K562 (cell line): Measurements from ENCODE around the gene ADAM8. TPM values are rescaled to one million over a fixed set of nuclear protein-coding genes. Genes with fewer than 3 reads are reported as not detected.

Source experiments
- ARHGAP35 ChIP-seq: fragments of 450-650 bp; IDR thresholded peaks from 2 replicates; pipeline ENCODE4 v1.6.1; 2018; ENCODE audit not compliant: partially characterized antibody
- BACH1 ChIP-seq: fragments of 200-800 bp; sonication (Bioruptor generic); IDR thresholded peaks from 2 replicates; pipeline ENCODE4 v1.6.1; 2016; ENCODE audit warnings: missing genetic modification characterization, missing compliant biosample characterization
- DIDO1 ChIP-seq: fragments of 450-650 bp; IDR thresholded peaks from 2 replicates; pipeline ENCODE4 v1.6.1; 2016; ENCODE audit warnings: low read depth, missing biosample characterization, missing genetic modification characterization
- FOXJ3 ChIP-seq: sonication (generic); formaldehyde crosslinking; IDR thresholded peaks from 2 replicates; pipeline ENCODE4 v1.4.0; 2020; ENCODE audit warnings: mild to moderate bottlenecking, missing genetic modification reagents
- FUS ChIP-seq: fragments of 200-400 bp; formaldehyde crosslinking; optimal IDR thresholded peaks from 2 replicates; pipeline ENCODE3; 2017; ENCODE audit warnings: low read depth, low read length
- HCFC1 ChIP-seq: IDR thresholded peaks from 2 replicates; pipeline ENCODE4 v1.6.1; 2012; ENCODE audit warnings: low read depth, low read length, improper control_type of control experiment
- JUND ChIP-seq, 2 experiments: IDR thresholded peaks; 2 replicates in 1 of 2; 3 replicates in 1 of 2; pipeline ENCODE4 v1.6.1; 2011; ENCODE audit warnings: borderline replicate concordance in 2 of 2, low read depth in 2 of 2, low read length in 2 of 2, improper control_type of control experiment in 1 of 2, missing biosample characterization in 1 of 2, missing genetic modification characterization in 1 of 2, missing genetic modification reagents in 1 of 2
- KAT7 ChIP-seq: sonication (generic); formaldehyde crosslinking; IDR thresholded peaks from 2 replicates; pipeline ENCODE4 v1.8.0; 2022; ENCODE audit warnings: missing genetic modification reagents, mild to moderate bottlenecking, borderline replicate concordance
- KAT8 ChIP-seq: fragments of 450-650 bp; IDR thresholded peaks from 2 replicates; pipeline ENCODE4 v1.6.1; 2016; ENCODE audit warnings: low read depth, mild to moderate bottlenecking
- KLF16 ChIP-seq: IDR thresholded peaks from 2 replicates; pipeline ENCODE4 v1.6.1; 2016; ENCODE audit warnings: antibody characterized with exemption
- MAFF ChIP-seq: IDR thresholded peaks from 2 replicates; pipeline ENCODE4 v1.6.1; 2012; ENCODE audit warnings: low read length, improper control_type of control experiment
- MAFK ChIP-seq: IDR thresholded peaks from 2 replicates; pipeline ENCODE4 v1.6.1; 2011; ENCODE audit warnings: low read length, improper control_type of control experiment
- MTA2 ChIP-seq: fragments of 450-650 bp; IDR thresholded peaks from 2 replicates; pipeline ENCODE4 v1.6.1; 2016; ENCODE audit warnings: low read depth
- MTA3 ChIP-seq: fragments of 450-650 bp; formaldehyde crosslinking; IDR thresholded peaks from 2 replicates; pipeline ENCODE4 v1.6.1; 2017; ENCODE audit warnings: mild to moderate bottlenecking, borderline replicate concordance
- MYC ChIP-seq, 2 experiments: fragments of 250-450 bp in 1 of 2; sonication (Bioruptor Pico) in 1 of 2; IDR thresholded peaks; 2 replicates each; pipeline versions ENCODE4 v1.5.1 to v1.6.1; 2012 to 2021; ENCODE audit warnings: low read depth in 2 of 2, borderline replicate concordance in 1 of 2, improper control_type of control experiment in 1 of 2, low read length in 1 of 2, mild to moderate bottlenecking in 1 of 2, moderate library complexity in 1 of 2
- PHF20 ChIP-seq: fragments of 450-650 bp; IDR thresholded peaks from 2 replicates; pipeline ENCODE4 v1.6.1; 2018; ENCODE audit not compliant: partially characterized antibody
- RNF2 ChIP-seq: sonication (generic); IDR thresholded peaks from 2 replicates; pipeline ENCODE4 v1.6.1; 2016
- SUPT5H ChIP-seq: fragments of 450-650 bp; IDR thresholded peaks from 2 replicates; pipeline ENCODE4 v1.6.1; 2016
- XRCC4 ChIP-seq: IDR thresholded peaks from one replicate; pipeline ENCODE4 v1.6.1; 2011; ENCODE audit not compliant: insufficient read depth, insufficient read length; ENCODE audit errors: extremely low read depth
- ZNF133 ChIP-seq: fragments of 250-450 bp; sonication (Bioruptor Pico); IDR thresholded peaks from 2 replicates; pipeline ENCODE4 v1.4.0; 2020; ENCODE audit warnings: mild to moderate bottlenecking
- ZNF347 ChIP-seq: fragments of 450-650 bp; formaldehyde crosslinking; IDR thresholded peaks from 2 replicates; pipeline ENCODE4 v1.4.0; 2020; ENCODE audit warnings: low read depth, mild to moderate bottlenecking, moderate library complexity
- ZNF408 ChIP-seq: fragments of 250-450 bp; sonication (Bioruptor Pico); IDR thresholded peaks from 2 replicates; pipeline ENCODE4 v1.4.0; 2020; ENCODE audit warnings: low read depth, mild to moderate bottlenecking, moderate library complexity
- ZNF830 ChIP-seq: fragments of 250-450 bp; sonication (Bioruptor Pico); IDR thresholded peaks from 2 replicates; pipeline ENCODE4 v1.5.0; 2021; ENCODE audit warnings: mild to moderate bottlenecking
- polyA plus RNA-seq, 8 experiments: library from polyadenylated mRNA; depleted of rRNA in 4 of 8; stranded (reverse) in 5 of 8; unstranded in 3 of 8; fragments of >200 nt; fragmentation: Nextera tagmentation in 2 of 8; fragmentation: Illumina TruSeq in 1 of 8; extraction: Ambion mirVana in 2 of 8; extraction: Trizol in 1 of 8; gene quantifications; 2 replicates each; pipeline versions ENCODE4 v1.2.1 to v1.2.3, GENCODE V29; 2011 to 2014; ENCODE audit warnings: inconsistent platforms in 1 of 8, missing spikeins in 1 of 8
- total RNA-seq, 7 experiments: library from RNA; depleted of rRNA in 6 of 7; stranded (reverse); fragments of >200 nt in 6 of 7; fragmentation: Illumina TruSeq in 2 of 7; extraction: Trizol in 2 of 7; gene quantifications; 2 replicates each; pipeline versions ENCODE4 v1.2.1 to v1.2.3, GENCODE V29; 2011 to 2021; ENCODE audit warnings: low replicate concordance in 1 of 7
- TF ChIP-seq, protein P1 (sequence below): fragments of 450-650 bp; IDR thresholded peaks from 2 replicates; pipeline ENCODE4 v1.6.1; 2017; ENCODE audit warnings: antibody characterized with exemption, mild to moderate bottlenecking

ADAM8 gene
- total and polyA plus RNA-seq, 9 of the 15 experiments (the other 6 are each of a cell fraction or from before 2014, with no cell fraction given), result 0.07 to 7.0 (median 1.1) TPM

DNA sequence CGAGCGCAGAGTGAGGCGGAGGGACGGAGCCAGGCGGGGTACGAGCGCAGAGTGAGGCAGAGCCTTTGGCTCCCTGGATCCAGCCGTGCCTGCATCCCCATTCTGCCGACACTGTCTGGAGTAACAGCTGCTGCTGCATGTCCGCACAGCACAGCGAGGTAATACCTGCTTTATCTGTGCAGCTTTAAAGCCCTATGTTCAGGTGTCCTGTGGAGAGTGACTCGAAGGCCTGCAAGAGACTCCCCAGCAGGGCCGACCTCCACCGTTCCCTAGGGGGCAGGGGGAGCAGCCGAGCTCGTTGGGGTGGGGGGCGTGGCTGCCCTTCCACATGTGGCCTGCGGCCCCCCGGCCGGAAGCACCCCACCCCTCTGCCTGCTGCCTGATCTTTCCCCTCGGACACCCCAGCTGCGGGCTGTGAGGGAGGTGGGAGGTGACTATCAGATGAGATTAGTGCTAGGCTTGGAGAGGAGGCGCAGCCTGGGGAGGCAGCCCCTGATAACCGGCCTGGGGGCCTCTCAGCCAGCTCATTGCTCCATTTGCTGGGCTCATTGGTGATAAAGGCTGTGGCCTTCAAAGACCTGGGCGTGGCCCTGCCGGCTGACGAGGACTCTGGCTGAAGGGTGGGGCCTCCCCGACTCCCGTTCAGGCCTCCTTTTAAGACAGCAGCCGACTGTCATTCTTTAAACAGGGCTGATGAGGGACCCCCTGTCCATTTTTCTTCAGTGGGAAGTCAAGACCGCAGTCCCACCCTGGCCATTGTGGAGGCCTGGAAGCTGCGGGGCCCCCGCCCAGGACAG, 31.0 kb downstream of the ADAM8 start (continued):
- TF ChIP-seq KAT7 (CRISPR knock-in tag) (no peak), MTA2 (peak; percentile 31; the same call in 1 of the 2 replicates), ZNF133 (CRISPR knock-in tag) (no peak), JUND (IDR thresholded peaks at IDR 0.05; ENCODE audit: borderline replicate concordance, low read depth, low read length) (peak; percentile 64), JUND (tag; IDR thresholded peaks at IDR 0.05; ENCODE audit: borderline replicate concordance, low read depth, low read length) (peak; percentile 32; the same call in 1 of the 3 replicates), MYC (IDR thresholded peaks at IDR 0.05; ENCODE audit: low read depth, low read length) (peak; percentile 51; the same call in 1 of the 2 replicates), MYC (CRISPR knock-in tag; IDR thresholded peaks at IDR 0.05; ENCODE audit: borderline replicate concordance, low read depth) (no peak), RNF2 (peak; percentile 90), KAT8 (no peak), MAFF (no peak), HCFC1 (no peak; the same call in 1 of the 2 replicates), FOXJ3 (CRISPR knock-in tag) (no peak), XRCC4 (no peak), PHF20 (no peak), KLF16 (peak; percentile 86), ZNF830 (CRISPR knock-in tag) (no peak), BACH1 (tag) (no peak), ARHGAP35 (no peak), FUS (no peak), ZNF408 (CRISPR knock-in tag) (no peak), SUPT5H (peak; percentile 32; the same call in 1 of the 2 replicates), MAFK (no peak), MTA3 (peak; percentile 68; the same call in 1 of the 2 replicates), DIDO1 (tag) (no peak), ZNF347 (CRISPR knock-in tag) (no peak)
- TF ChIP-seq, protein P1, sequence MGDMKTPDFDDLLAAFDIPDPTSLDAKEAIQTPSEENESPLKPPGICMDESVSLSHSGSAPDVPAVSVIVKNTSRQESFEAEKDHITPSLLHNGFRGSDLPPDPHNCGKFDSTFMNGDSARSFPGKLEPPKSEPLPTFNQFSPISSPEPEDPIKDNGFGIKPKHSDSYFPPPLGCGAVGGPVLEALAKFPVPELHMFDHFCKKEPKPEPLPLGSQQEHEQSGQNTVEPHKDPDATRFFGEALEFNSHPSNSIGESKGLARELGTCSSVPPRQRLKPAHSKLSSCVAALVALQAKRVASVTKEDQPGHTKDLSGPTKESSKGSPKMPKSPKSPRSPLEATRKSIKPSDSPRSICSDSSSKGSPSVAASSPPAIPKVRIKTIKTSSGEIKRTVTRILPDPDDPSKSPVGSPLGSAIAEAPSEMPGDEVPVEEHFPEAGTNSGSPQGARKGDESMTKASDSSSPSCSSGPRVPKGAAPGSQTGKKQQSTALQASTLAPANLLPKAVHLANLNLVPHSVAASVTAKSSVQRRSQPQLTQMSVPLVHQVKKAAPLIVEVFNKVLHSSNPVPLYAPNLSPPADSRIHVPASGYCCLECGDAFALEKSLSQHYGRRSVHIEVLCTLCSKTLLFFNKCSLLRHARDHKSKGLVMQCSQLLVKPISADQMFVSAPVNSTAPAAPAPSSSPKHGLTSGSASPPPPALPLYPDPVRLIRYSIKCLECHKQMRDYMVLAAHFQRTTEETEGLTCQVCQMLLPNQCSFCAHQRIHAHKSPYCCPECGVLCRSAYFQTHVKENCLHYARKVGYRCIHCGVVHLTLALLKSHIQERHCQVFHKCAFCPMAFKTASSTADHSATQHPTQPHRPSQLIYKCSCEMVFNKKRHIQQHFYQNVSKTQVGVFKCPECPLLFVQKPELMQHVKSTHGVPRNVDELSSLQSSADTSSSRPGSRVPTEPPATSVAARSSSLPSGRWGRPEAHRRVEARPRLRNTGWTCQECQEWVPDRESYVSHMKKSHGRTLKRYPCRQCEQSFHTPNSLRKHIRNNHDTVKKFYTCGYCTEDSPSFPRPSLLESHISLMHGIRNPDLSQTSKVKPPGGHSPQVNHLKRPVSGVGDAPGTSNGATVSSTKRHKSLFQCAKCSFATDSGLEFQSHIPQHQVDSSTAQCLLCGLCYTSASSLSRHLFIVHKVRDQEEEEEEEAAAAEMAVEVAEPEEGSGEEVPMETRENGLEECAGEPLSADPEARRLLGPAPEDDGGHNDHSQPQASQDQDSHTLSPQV, result no peak
